HG03103 (cell line): ENCODE data around the gene B3GLCT.

Experiments
- ATAC-seq: cut with Tn5 transposase; IDR thresholded peaks from one replicate; pipeline ENCODE4 v1.9.1; 2021; ENCODE audit warnings: low read depth; ENCODE audit not compliant: unreplicated experiment

The B3GLCT gene

GRCh38 chr13:31267126-31267784 lies 67.5 kb downstream of the B3GLCT start:
- ATAC-seq: no peak

GRCh38 chr13:31274390-31274789 lies 74.6 kb downstream of the B3GLCT start:
- no peak for ATAC-seq

- ATAC-seq: no peak
Measured at GRCh38 chr13:31276421-31276820, 76.6 kb downstream of the B3GLCT start.

GRCh38 chr13:31278869-31279268 lies 79.1 kb downstream of the B3GLCT start:
- ATAC-seq: no peak

GRCh38 chr13:31282741-31283455 lies 83.1 kb downstream of the B3GLCT start:
- no peak for ATAC-seq

- ATAC-seq: no peak
Measured at GRCh38 chr13:31286930-31287329, 87.2 kb downstream of the B3GLCT start.

GRCh38 chr13:31301119-31301518 lies 101.3 kb downstream of the B3GLCT start:
- no peak for ATAC-seq

DNA sequence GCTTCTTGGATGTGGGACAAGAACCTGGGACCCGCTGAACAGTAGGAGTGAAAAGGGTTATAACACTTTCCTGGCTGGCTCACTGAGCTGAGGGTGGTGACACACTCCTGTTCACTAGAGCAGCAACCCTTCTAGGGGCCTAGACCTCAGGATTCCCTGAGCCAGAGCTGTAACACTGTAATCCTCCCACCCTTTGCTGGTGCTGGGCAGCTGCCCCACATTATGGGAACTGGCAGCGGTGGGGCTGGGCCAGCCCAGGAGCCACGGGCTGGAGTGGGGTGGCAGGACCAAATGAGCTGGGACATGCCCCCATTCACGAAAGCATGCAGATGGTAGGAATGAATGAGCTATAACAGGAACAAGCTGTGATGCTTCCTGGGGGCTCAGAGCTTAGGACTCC lies 110.6 kb downstream of the B3GLCT start:
- ATAC-seq: no peak

GRCh38 chr13:31310786-31311185 lies 111.0 kb downstream of the B3GLCT start:
- no peak for ATAC-seq

GRCh38 chr13:31311921-31312320 lies 112.1 kb downstream of the B3GLCT start:
- ATAC-seq: no peak

GRCh38 chr13:31314961-31315360 lies 115.2 kb downstream of the B3GLCT start:
- ATAC-seq: no peak

- no peak for ATAC-seq
Measured at GRCh38 chr13:31320946-31321345, 121.2 kb downstream of the B3GLCT start.

DNA sequence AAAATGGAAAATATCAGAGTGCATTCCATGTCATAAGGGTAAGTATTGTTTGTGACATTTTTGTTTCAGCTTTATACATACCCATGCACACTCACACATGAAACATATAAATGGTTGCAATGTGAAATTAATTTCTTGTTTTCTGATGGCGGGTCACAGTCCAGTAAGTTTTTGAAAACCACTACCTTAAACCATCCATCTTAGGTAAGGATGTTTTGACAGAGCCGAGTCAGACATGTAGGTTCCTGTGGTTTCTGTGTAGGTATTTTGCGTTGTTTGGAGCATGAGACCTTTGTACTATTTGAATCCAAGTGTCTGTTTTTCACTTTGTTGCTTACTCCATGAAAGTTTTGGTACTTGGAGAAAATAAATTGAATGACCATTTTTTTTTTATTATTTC lies 121.7 kb downstream of the B3GLCT start:
- no peak for ATAC-seq

GRCh38 chr13:31322026-31322425 lies 122.3 kb downstream of the B3GLCT start:
- ATAC-seq: no peak

DNA sequence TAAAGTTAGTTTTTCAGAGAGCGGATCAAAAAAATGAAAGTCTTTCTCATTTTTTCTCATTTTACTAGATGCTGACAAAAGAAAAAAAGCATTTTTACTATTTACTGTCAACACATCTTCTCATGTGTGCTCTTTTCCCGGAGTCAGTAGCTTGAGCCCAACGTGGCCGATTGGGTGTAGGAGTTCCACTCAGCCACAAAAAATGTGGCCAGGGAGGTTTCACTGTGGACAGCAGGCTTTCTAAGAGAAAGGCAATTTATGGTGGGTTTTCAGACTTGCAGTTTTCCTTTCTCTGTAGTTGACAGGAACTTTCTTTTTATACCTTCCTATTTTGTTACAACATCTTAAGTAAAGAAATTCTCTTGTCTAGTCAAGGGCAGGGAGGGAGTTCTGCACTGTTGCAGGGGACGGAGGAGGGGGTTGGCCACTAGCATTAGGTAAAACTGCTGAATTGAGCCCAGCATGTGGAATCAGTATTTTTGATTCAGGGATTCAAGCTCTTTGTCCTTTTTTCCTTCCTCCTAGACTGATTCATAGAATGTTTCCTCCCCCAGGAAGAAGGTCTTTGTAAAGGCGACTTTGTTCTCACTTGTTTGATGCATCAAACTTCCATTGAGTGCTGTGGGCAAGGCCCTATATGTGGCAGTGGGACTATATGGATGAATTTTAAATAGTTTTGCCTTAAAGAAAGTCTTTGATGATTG lies 123.1 kb downstream of the B3GLCT start:
- no peak for ATAC-seq

DNA sequence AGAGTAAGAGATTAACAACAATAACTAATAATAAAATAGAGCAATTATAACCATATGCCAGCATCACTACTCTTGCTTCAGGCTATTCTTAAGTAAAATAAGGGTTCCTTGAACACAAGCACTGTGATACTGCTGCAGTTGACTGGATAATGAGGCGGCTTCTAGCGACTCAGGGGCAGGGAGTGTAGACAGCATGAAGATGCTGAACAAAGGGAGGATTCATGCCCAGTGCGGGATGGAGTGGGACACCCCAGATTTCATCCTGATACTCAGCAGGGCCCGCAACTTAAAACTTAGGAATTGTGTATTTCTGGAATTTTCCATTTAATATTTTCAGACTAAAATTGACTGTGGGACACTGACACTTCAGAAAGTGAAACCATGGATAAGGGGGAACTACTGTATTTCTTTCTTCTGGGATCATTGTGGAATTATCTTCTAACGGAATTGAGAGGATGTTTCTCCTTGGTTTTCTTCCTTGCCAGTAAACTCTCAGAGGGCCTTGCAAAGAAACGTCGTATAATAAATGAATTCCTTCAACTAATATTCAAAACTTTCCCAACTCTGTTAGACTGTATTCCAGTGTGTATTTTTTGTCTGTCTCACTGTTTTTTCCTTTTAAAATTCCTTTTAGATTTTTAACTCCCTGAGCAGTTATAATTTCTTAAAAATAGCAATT lies 127.5 kb downstream of the B3GLCT start:
- ATAC-seq: no peak

DNA sequence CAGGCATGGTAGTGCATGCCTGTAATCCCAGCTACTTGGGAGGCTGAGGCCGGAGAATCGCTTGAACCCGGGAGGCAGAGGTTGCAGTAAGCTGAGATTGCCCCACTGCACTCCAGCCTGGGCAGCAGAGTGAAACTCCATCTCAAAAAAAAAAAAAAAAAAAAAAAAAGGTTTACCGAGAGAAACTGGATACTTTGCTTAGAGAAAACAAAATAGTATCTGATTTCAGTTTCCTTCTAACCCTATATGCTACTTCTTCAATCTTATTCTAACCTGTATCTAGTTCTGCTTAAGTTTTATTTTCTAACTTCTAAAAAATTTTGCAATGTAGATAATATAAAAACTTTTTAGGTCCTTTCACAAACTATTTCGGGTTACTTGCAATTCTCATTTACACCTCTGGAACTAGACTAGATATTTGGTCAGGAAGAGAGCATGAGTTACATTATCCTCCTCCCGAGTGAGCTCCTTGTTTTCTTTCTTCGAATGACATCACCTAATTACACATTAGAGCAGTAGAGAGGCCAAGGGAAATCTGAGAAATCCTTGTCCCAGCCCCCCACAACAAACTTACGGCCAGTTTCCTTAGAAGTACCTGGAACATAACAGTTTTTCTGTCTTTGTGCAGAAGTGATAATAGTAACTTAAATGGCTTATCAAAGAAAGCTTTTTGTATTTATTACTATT lies 128.9 kb downstream of the B3GLCT start:
- no peak for ATAC-seq

DNA sequence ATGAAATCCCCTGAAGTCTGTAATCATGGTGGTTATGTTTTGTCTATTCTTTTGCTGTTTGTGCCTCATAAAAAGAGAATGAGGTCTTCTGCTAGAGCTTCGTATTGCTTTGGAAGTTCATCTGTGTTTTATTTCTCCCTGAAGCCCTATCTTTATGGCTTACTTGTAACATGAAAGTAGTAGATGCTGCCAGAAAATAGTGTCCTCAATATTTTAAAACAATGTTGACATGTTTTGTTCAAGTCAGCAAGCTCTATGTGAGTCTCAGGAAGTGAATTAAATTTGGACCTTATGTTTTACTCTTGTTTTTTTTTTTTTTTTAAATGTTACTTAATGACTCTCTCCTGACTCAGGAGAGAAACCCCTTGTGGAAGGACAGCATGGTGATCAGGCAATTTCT lies 130.5 kb downstream of the B3GLCT start:
- no peak for ATAC-seq

DNA sequence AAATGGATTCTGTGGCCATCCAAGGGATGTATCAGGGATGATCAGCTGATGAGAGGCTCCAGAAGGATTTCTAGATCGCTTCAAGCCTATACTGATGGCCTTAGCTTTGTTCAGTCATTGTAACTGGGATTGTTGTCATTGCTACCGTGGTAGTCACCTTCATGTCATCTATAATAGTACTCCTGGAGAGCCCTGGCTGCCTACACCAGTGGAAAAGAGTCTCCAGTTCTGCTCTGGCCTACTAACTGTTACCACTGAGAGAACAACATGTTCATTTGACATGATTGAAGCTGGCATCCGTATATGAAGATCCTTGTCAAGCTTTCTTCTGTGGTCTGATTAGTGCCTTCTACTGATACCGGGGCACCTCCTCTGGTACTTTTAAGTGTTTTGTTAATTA lies 131.3 kb downstream of the B3GLCT start:
- no peak for ATAC-seq

DNA sequence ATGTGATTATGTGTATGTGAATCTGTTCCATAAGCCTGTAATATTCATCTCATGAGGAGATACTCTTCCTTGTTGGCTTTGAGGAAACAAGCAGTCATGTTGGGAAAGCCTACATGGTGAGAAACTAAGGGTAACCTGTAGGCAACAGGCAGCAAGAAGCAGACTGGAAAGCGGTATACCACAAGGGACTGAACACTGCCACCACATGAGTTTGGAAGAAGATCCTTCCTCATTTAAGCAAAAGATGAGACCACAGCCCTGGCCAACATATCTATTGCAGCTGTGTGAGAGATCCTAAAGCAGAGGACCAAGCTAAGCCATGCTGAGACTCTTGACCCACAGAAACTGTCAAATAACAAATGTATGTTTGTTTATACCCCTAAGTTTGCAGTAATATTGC lies 134.8 kb downstream of the B3GLCT start:
- no peak for ATAC-seq
